CD4-positive, alpha-beta T cell treated with Interleukin-1 beta for 1 hour (primary cell): Measurements from ENCODE around the gene ABL2.
A peak's percentile ranks its signal among the peaks of the same experiment; 100 is the strongest.
"Not testable (repeated sequence)": the region's sequence is repeated elsewhere in the genome, so short reads cannot be mapped to it uniquely, and the experiment has no call there.

Experiments
- DNase-seq, 2 donors: peaks; one replicate each; pipeline ENCODE4 v3.0.0-alpha.2; 2020 to 2022

ABL2 gene

GRCh38 chr1:179213317-179213716, 16.2 kb downstream of the ABL2 start:
- DNase-seq: not testable (repeated sequence)

GRCh38 chr1:179208681-179209477, 20.6 kb downstream of the ABL2 start:
- no peak for DNase-seq

- DNase-seq: no peak
Measured at GRCh38 chr1:179206812-179207211, 22.7 kb downstream of the ABL2 start.

- DNase-seq: no peak
Measured at GRCh38 chr1:179205284-179205683, 24.2 kb downstream of the ABL2 start.

- DNase-seq: no peak
Measured at GRCh38 chr1:179202161-179202560, 27.3 kb downstream of the ABL2 start.

- DNase-seq: no peak
Measured at GRCh38 chr1:179200586-179200985, 28.9 kb downstream of the ABL2 start.

- DNase-seq: no peak
Measured at GRCh38 chr1:179197690-179198297, 31.7 kb downstream of the ABL2 start.

GRCh38 chr1:179195857-179196256, 33.6 kb downstream of the ABL2 start:
- not testable (repeated sequence) for DNase-seq

GRCh38 chr1:179195376-179195775, 34.1 kb downstream of the ABL2 start:
- DNase-seq: no peak

GRCh38 chr1:179194068-179194537, 35.4 kb downstream of the ABL2 start:
- no peak for DNase-seq

GRCh38 chr1:179190861-179191260, 38.6 kb downstream of the ABL2 start:
- peak in 1 of 2 donors; percentile 11 for DNase-seq

GRCh38 chr1:179187735-179188471, 41.6 kb downstream of the ABL2 start:
- no peak for DNase-seq

GRCh38 chr1:179187043-179187442, 42.4 kb downstream of the ABL2 start:
- DNase-seq: no peak

GRCh38 chr1:179184403-179184802, 45.1 kb downstream of the ABL2 start:
- no peak for DNase-seq

GRCh38 chr1:179183857-179184256, 45.6 kb downstream of the ABL2 start:
- no peak for DNase-seq

- DNase-seq: no peak
Measured at GRCh38 chr1:179178950-179179349, 50.5 kb downstream of the ABL2 start.

GRCh38 chr1:179178183-179178582, 51.3 kb downstream of the ABL2 start:
- DNase-seq: no peak

GRCh38 chr1:179177615-179178014, 51.9 kb downstream of the ABL2 start:
- DNase-seq: no peak

- no peak for DNase-seq
Measured at GRCh38 chr1:179177182-179177581, 52.3 kb downstream of the ABL2 start.

GRCh38 chr1:179175011-179175841, 54.3 kb downstream of the ABL2 start:
- DNase-seq: peak in 1 of 2 donors; percentile 12

GRCh38 chr1:179170468-179170770, 59.1 kb downstream of the ABL2 start:
- DNase-seq: not testable (repeated sequence)

GRCh38 chr1:179169616-179170467, 59.6 kb downstream of the ABL2 start:
- no peak for DNase-seq
